ENCODE data around the gene S100A3.
"Not testable (repeated sequence)": the region's sequence is repeated elsewhere in the genome, so short reads cannot be mapped to it uniquely, and the experiment has no call there.

Gene S100A3

GRCh38 chr1:153534925-153535241 lies 14.2 kb downstream of the S100A3 start:
- DNase-seq (ENCODE audit: low spot score), result no peak

- DNase-seq (ENCODE audit: low spot score), result no peak
Measured at GRCh38 chr1:153534226-153534924, 14.7 kb downstream of the S100A3 start.

GRCh38 chr1:153533689-153534201 lies 15.3 kb downstream of the S100A3 start:
- DNase-seq (ENCODE audit: low spot score), result peak; percentile 47

GRCh38 chr1:153532769-153533599 lies 16.1 kb downstream of the S100A3 start:
- peak; percentile 86 for DNase-seq (ENCODE audit: low spot score)

GRCh38 chr1:153532181-153532580 lies 16.9 kb downstream of the S100A3 start:
- peak; percentile 34 for DNase-seq (ENCODE audit: low spot score)

GRCh38 chr1:153531638-153532037 lies 17.4 kb downstream of the S100A3 start:
- no peak for DNase-seq (ENCODE audit: low spot score)

GRCh38 chr1:153527683-153528040 lies 21.4 kb downstream of the S100A3 start:
- no peak for DNase-seq (ENCODE audit: low spot score)

GRCh38 chr1:153527023-153527682 lies 21.9 kb downstream of the S100A3 start:
- no peak for DNase-seq (ENCODE audit: low spot score)

GRCh38 chr1:153526132-153526543 lies 22.9 kb downstream of the S100A3 start:
- peak; percentile 27 for DNase-seq (ENCODE audit: low spot score)

- DNase-seq (ENCODE audit: low spot score), result no peak
Measured at GRCh38 chr1:153525088-153525728, 23.9 kb downstream of the S100A3 start.

- not testable (repeated sequence) for DNase-seq (ENCODE audit: low spot score)
Measured at GRCh38 chr1:153522353-153523048, 26.6 kb downstream of the S100A3 start.

GRCh38 chr1:153521808-153522207 lies 27.2 kb downstream of the S100A3 start:
- DNase-seq (ENCODE audit: low spot score), result not testable (repeated sequence)

- no peak for DNase-seq (ENCODE audit: low spot score)
Measured at GRCh38 chr1:153520818-153521476, 28.1 kb downstream of the S100A3 start.

- not testable (repeated sequence) for DNase-seq (ENCODE audit: low spot score)
Measured at GRCh38 chr1:153520137-153520691, 28.8 kb downstream of the S100A3 start.

GRCh38 chr1:153519242-153519641 lies 29.8 kb downstream of the S100A3 start:
- no peak for DNase-seq (ENCODE audit: low spot score)

GRCh38 chr1:153515504-153516394 lies 33.3 kb downstream of the S100A3 start:
- peak; percentile 54 for DNase-seq (ENCODE audit: low spot score)

- DNase-seq (ENCODE audit: low spot score), result no peak
Measured at GRCh38 chr1:153513666-153514065, 35.4 kb downstream of the S100A3 start.

GRCh38 chr1:153513023-153513422 lies 36.0 kb downstream of the S100A3 start:
- no peak for DNase-seq (ENCODE audit: low spot score)

GRCh38 chr1:153510984-153511410 lies 38.1 kb downstream of the S100A3 start:
- peak; percentile 82 for DNase-seq (ENCODE audit: low spot score)

Measured in hematopoietic multipotent progenitor cell treated with erythropoietin and hydrocortisone succinate and interleukin-3 and kit ligand, for 15 days (in vitro differentiated cells).